BJ (cell line): ENCODE data around the gene NALCN. TPM values are rescaled to one million over a fixed set of nuclear protein-coding genes. Genes with fewer than 3 reads are reported as not detected.

Experiments used
- CTCF ChIA-PET: fragments of 350-600 bp; formaldehyde crosslinking; extraction: SDS; loops from one replicate; lab custom pipeline; 2021; ENCODE audit warnings: antibody characterized with exemption, inconsistent platforms; lab: Yijun Ruan, JAX
- POLR2A ChIA-PET: fragments of 300-600 bp; sonication (Branson Sonifier 250); formaldehyde crosslinking; extraction: SDS; loops from one replicate; lab custom pipeline; 2021; ENCODE audit warnings: antibody characterized with exemption; lab: Charles Lee
- DNase-seq: peaks from one replicate; pipeline ENCODE4 v3.0.0-alpha.2; 2011; ENCODE audit warnings: low read depth
- H3K27me3 ChIP-seq: 2 replicates; pipeline ENCODE4 v1.6.0; 2011; ENCODE audit warnings: low read length; ENCODE audit not compliant: control insufficient read depth, insufficient read depth
- H3K36me3 ChIP-seq: 2 replicates; pipeline ENCODE4 v1.5.1; 2011; ENCODE audit warnings: low read length; ENCODE audit not compliant: control insufficient read depth, insufficient read depth
- H3K4me3 ChIP-seq: 2 replicates; pipeline ENCODE4 v1.5.1; 2011; ENCODE audit warnings: low read depth, mild to moderate bottlenecking, control low read depth, low read length
- CTCF ChIP-seq: IDR thresholded peaks from 2 replicates; pipeline ENCODE4 v1.5.1; 2011; ENCODE audit warnings: low read depth, mild to moderate bottlenecking, control low read depth, inconsistent platforms, low read length, moderate library complexity; ENCODE audit not compliant: insufficient read depth
- polyA plus RNA-seq: library from polyadenylated mRNA; depleted of rRNA; stranded (reverse); fragments of >200 nt; gene quantifications from 2 replicates; pipeline ENCODE4 v1.2.3, GENCODE V29; 2011; rRNA removed

NALCN gene
- polyA plus RNA-seq, 1 experiment, result 2.9 TPM

GRCh38 chr13:101007245-101007644 is 409.1 kb downstream of the NALCN start:
- Histone ChIP-seq H3K27me3 (no peaks in the 10 kb centered on the region), H3K4me3 (no peak overlapping the region), H3K36me3 (no peaks in the 10 kb centered on the region)
- TF ChIP-seq CTCF, result no peak
- CTCF ChIA-PET, result no interaction called here
- DNase-seq, result no peak
- POLR2A ChIA-PET, result no interaction called here

Other genes with a start within 250 kb of the NALCN start
- gene ITGBL1, start 36.2 kb upstream of the NALCN start, polyA plus RNA-seq, result 73.7 and 93.7 TPM in 2 replicates